HG03342 (cell line): ENCODE results near the gene PCSK2.

Source experiments
- ATAC-seq: cut with Tn5 transposase; IDR thresholded peaks from one replicate; pipeline ENCODE4 v1.9.1; 2021; ENCODE audit warnings: mild to moderate bottlenecking, moderate library complexity; ENCODE audit not compliant: unreplicated experiment

The PCSK2 gene

DNA sequence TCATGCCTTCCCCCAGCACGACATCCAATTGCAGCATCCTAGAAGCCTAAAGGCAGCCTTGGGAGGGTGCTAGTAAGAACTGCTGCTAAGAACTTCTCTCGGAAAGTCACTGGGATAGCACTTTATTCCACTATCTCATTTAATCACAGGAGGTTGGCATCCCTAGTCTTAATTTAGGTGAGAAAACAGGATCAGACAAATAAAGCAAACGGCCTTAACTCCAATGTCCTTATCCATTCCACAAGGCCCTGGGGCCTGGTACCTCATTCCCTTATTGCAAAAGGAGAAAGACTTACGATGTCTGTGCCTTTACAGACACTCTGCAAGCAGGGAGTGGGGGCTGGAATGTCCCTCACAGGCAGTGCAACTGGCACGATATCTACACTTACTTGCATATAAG, 243.7 kb downstream of the PCSK2 start:
- ATAC-seq, result no peak

DNA sequence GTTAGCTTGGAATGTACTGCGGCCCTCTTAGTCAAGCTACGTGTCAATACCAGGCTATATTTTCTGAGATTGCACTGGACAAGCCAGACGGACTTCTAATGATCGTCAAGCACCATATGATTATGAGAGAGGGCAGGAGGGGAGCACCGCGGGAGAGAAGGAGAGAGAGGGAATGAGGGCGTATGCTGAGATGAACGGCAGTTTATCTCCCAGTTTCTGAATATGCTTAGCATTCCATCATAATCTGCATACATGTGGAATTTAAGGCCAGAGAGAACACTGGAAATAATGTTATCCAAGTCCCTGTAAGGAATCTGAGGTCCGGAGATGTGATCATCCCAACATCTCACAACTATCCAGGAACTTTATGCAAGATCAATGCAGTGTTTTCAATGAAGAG, 244.1 kb downstream of the PCSK2 start:
- ATAC-seq, result no peak

DNA sequence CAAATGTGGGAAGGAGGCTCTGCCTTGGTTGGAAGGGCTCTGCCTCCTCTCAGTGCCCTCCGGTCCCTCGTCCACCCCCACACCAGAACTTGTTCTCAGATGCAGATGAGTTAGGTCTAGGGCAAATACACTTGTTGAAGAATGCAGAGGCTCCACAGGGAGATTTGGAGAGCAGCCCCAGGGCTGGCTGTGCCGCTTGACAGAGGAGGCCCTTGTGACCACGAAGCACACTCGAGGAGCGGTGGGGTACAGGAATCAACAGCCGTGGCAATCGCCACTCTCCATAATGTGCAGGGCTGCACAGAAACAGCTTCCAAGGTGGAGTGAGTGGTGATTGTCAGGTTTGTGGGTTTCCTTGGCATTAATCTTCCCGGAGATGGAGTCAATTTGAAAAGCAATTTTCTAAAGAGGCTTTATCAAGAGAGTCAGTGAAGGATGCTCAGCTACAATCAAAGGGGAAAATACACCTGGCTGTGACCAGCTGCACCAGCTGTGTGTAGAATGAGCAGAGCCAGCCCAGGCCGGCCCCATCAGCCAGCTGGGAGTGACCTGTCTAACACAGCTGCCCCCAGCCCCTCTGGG, 244.9 kb downstream of the PCSK2 start:
- no peak for ATAC-seq

DNA sequence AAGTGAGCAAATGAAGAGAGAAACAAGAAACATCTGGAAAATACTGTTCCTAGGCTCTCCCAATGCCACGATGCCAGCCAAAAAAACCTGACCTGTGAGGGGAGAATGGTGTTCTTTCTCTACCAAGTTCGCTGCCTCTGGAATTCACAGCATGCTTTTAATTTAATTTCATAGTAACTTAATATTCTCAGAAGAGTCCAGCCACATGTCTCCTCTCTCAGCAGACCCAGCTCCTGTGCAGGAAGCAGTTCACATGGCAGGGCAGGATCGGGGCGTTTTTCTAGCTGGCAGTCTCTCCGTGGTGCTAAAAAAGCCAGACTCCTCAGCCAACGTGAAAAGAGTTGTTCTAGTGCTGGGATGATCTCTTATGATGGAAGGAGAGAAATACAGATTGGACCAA, 246.8 kb downstream of the PCSK2 start:
- ATAC-seq, result no peak

DNA sequence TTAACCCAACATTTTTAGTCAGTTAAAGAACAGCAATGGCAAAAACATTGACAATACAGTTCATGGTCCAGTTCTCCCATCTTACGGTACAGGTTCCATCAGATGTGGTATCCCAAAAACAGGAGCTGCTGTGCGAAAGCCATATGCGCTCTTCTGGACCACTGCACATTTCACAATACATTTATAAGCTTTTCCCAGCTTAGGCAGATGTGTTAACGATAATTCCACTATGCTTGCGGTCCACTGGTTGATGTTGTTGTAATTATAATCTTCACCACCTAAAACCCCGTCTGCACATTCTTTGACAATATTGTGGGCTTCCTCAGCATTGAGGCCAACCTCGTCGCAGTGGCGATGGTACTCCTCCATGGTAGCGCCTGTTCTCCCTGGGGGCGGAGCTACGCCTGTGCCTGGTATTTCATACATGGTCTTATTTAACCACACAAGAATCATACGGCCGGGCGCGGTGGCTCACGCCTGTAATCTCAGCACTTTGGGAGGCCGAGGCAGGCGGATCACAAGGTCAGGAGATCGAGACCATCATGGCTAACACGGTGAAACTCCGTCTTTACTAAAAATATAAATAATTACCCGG, 252.3 kb downstream of the PCSK2 start:
- ATAC-seq, result no peak

DNA sequence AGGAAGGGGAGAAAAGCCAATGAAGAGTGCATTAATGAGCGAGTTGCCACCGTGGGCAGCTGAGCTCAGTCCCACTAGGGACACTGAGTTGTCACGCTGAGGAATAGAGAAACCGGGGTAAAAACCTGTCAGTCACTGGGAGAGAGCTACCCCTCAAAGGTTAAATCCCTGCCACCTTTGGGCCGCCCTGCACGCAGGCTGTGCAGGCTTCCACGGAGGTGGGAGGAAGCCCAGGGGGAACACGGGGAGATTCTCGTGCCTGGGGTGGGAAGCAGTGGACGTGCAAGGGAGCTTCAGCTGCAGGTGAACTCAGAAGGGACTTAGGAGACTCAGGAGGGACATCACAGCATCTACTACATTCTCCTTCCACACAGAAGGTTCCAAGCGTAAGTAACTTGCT, 253.9 kb downstream of the PCSK2 start:
- no peak for ATAC-seq

DNA sequence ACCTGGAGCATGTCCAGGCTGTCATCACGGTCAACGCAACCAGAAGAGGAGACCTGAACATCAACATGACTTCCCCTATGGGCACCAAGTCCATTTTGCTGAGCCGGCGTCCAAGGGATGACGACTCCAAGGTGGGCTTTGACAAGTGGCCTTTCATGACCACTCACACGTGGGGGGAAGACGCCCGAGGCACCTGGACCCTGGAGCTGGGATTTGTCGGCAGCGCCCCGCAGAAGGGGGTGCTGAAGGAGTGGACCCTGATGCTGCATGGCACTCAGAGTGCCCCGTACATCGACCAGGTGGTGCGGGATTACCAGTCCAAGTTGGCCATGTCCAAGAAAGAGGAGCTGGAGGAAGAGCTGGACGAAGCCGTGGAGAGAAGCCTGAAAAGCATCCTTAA, 254.8 kb downstream of the PCSK2 start:
- no peak for ATAC-seq

DNA sequence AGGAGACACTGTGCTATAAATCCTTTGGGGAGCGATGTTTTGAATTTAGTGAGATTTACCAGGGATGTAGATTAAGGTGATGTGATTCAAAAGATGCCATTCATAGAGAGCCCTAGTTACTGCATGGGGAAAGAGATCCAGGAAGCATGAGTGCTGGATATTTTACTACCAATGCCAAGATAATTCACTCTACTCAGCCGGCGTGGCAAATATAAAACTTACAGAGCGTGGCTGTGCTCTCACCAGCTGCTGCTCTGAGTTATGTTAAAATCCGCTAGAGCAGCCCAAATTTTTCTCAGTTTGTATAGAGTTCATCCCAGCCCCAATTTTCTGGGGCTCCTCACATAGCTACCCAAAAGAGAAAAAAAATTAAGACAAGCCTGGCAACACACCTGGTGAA, 255.7 kb downstream of the PCSK2 start:
- ATAC-seq, result no peak

DNA sequence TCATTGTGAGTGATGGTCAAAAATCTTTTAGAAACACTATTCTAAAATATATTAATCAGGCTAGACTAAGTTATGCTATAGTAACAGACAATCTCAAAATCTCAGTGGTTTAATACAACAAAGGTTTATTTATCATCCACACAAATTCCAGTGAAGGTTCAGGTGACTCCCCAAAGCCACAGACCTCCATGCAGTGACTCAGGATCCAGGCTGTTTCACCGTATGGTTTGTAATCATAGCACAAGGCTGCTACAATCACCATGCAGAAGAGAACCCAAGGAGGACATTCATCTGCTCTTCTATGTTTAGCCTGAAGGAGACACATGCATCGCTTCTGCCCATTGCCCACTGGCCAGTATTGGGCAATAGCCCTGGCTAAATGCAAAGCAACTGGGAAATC, 258.2 kb downstream of the PCSK2 start:
- ATAC-seq, result no peak

DNA sequence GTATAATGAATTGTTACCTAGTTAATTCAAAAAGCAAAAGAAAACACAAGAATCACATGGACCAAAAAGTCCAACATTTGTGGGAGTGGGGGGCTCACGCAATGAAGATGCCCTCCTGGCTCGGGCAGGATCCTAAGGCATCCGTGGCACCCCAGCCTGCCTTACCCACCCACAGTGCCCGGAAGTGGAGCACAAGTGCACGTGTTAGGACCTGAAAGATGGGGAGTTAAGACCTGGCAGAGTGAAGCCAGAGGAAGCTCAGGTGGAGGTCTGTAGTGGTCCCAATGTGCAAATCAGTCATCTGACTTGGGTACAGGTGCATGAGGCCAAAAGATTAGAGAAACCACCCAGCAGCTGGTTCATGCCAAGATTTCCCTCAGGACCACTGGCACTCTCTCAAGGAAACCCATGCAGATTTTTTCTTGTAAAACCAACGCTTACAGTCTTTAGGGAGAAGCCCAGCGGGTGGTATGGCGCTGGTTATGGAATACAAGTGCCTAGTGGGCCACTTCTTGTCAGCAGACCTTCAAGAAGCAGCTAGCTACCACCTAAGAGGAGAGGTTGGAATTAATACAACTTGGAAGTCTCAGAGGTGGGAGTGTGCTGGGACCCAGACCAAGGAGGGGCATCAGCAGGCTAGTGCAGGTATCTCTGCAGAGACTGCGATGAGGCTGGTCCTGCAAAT, 262.2 kb downstream of the PCSK2 start:
- ATAC-seq, result no peak

DNA sequence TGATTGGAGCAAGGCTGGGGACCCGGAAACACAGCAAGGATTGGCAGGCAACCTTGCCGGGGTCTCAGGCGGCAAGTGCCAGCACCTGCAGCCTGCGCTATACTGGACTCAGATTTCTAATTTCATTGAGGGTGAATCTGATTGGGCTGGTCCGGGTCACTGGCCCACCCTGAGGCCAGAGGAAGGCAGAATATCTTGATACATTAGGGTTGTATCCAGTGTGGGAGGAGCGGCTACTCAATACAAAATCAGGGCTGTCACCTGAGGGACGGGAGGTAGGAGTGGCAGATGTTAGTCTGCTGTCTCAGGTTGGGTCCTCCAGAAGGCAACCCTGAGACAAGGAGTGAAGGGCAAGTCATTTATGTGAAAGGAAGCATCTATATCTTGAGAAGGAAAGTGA, 263.7 kb downstream of the PCSK2 start:
- ATAC-seq, result no peak

DNA sequence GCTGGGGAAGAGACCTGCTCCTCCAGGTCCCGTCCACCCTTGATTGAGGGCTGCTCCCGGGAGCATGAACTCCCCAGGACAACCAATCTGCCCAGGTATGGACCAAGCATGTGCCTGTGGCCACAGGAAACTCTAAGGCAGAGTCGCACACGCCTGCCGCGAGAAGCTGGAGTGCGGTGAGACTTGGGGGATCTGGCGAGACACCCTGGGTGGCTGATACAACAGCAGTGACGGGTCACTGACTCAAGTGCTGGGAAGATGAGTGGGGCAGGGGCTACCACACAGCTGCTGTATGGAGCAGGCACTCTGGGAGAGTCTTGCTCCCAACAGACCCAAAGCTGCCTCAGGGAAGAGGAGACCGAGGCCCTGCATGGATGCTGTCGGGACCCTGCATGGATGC, 264.2 kb downstream of the PCSK2 start:
- ATAC-seq, result no peak

DNA sequence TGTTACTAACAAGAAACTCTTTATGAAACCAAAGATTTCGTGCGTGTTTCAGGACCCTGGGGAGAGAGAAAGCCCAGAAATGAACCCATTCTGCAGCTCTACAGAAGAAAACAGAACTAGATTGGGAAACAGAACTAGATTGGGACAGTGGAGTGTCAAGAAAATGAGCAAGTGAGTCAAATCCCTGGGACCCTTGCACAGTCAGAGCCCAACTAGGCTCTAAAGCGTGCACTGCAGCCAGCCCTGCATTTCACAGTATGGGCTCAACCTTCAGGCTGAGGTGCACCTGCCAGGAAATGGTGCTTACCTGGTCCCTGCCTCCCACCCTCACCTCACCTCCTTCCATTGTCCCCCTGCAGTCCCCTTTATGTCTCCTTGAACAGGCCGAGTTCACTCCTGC, 264.6 kb downstream of the PCSK2 start:
- ATAC-seq, result no peak

DNA sequence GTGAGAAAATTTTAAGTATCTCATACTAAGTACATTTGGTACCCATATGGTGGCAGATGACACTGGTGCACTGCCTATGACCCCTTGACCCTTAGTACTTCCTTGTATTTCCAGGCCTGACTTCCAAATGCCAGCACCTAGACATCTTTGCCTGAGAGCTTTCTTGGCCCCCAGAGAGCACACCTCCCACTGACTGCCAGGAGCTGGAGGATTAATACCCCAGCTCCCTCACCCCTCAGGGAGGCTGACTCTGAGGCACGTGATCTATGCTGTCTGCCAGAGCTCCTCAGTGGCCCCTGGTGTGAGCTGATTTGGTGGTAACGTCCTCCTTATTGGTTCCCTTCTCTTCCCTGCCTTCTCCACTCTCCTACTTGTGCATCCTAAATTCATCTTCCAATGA, 266.3 kb downstream of the PCSK2 start:
- ATAC-seq, result no peak

DNA sequence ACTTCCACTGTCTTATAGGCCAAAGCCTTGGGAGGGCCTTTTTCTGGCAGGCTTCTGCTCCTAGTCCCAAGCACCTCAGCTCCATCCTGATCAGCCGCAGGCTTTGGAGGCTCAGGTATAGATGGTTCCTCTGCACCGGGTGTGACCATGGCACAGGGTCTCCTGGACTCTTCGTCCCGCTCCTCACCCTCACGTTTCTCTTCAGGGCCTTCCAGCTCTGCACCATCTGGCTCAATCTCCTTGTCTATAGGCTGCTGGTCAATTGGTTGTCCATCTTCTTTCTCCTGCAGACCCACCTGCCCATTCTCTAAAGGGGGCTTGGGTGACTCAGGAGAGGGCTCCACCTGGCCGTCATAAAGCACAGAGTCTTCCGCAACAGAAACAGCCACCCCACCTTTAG, 267.4 kb downstream of the PCSK2 start:
- ATAC-seq, result no peak

DNA sequence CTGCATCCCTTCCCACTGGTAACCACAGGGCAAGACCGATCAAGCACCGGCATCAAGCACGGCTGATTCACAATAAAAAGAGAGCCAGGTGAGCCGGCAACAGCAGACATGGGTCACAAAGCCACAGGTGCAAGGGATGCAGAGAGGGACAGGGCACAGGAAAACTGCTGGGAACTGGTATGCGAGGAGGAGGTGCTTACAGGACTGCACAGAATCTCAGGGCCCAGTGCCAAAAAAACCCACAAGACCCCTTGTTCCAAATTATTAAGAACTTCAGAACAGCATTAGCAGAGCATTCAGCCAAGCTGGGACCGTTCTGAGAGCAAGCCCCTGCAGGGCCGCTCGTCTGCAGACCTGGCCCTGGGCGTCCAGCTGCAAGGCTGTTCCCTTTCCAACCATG, 269.0 kb downstream of the PCSK2 start:
- ATAC-seq, result no peak

DNA sequence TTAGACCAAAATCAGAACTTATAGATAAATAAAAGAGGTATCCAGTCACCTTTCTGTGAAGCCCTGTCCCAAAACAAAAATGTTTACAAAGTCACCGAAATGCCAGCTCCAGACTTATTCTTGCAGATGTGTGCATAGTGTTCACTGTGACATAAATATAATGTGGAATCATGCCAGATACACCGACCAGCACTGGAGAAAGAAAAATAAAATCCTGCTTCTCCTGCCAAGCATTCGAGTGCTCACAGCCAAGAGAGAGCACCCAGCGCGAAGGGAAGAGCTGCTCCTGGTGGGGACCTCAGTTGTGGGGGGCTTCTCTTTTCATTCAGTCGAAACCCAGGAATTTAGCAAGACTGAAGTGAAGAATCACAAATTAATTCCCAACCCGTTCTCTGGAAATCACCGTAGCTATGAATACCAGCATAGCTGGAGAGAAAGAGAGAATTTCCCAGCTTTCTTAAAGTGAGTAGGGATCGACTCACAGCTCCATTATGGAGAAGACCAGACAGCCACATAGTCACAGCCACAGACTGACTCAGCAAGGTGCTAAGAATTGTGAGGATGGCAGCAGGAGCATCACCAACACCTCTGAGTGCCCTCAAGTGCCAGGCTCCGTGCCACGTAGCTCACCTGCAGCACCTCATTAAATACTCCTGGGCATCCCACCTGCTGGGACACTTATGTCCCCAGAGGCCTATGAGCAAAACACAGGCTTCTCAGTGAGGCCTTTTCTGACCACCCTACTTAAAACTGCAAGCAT, 271.2 kb downstream of the PCSK2 start:
- ATAC-seq, result no peak

DNA sequence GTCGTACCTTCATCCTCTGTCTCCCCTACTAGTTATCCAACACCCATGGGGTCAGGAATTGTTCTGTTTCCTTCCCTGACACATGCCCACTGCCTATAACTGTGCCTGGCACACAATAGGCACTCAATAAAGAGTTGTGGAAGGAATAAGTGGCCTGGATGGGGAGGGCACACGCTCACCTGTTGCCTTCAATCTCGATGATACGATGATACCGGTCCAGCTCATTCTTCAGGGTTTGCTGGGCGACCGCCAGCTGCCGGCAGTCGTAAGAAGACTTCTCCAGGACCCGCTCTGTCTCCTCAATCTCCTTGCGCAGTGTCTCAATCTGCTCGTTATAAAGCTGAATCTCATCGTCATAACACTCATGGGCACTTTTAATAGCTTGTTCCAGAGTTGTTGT, 271.8 kb downstream of the PCSK2 start:
- no peak for ATAC-seq

DNA sequence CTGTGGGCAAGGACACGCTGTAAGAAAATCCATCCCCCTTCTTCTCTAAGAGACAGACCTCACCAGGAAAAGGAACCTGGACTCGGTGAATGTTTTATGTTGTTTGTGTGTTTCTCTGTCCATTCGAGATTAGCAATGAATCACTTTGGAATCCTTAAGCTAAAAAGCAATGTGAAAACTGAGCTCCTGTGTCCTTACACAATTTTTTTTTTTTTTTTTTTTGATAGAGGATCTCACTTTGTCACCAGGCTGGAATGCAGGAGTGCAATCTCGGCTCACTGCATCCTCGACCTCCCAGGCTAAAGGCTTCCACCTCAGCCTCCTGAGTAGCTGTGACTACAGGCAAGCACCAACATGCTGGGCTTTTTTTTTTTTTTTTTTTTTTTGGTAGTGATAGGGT, 272.2 kb downstream of the PCSK2 start:
- ATAC-seq, result no peak

DNA sequence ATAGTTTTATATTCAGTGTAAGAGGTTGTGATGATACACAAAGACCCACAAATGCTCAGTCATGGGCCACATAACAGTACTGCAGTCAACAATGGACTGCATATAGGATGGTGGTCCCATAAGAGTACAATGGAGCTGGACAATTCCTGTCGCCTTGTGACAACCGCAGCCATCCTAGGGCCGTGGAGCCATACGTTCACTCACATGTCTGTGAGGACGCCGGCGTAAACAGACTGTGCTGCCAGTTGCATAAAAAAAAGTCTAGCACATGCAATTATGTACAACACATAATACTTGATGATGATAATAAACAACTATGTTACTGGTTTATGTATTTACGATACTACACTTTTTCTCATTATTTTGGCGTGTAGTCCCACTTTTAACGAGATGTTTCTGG, 273.4 kb downstream of the PCSK2 start:
- ATAC-seq, result no peak

DNA sequence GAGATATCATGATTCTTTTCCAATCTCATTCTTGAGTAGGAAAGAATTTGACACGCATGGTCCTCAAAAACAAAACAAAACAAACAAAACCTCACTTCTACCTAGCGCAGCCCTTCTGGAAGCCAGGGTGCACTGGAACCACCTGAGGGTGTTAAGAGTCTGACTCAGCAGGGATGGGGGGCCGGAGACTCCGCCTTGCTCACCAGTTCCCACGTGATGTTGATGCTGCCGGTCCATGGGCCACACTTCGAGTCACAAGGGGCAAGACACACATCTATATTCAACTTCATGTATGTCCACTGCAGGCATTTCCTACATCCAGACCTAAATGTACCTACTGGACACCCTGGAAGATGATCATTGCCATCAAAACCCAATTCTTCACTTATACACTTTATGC, 274.0 kb downstream of the PCSK2 start:
- no peak for ATAC-seq

DNA sequence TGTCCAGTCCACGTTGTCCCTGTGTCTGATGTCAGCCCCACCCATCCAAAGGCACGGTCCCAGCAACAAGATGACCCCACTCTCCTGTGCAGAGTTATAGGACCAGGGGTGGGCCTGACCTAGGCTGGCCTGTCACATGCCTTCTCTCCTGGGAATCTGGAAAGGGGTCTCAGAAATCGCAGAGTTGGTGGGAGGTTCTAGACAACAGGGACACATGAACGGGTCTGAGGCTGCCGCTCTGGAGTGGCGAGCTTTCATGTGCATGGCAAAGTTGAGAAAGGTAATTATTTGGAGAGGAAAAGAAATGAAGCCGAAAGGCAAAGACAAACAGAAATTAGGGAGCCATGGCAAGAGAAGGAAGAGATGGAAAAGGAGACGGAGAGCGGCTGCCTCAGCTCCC, 274.9 kb downstream of the PCSK2 start:
- no peak for ATAC-seq
